ENCODE data around the gene BBS9.
"Not testable (repeated sequence)": the region's sequence is repeated elsewhere in the genome, so short reads cannot be mapped to it uniquely, and the experiment has no call there.

Gene BBS9

DNA sequence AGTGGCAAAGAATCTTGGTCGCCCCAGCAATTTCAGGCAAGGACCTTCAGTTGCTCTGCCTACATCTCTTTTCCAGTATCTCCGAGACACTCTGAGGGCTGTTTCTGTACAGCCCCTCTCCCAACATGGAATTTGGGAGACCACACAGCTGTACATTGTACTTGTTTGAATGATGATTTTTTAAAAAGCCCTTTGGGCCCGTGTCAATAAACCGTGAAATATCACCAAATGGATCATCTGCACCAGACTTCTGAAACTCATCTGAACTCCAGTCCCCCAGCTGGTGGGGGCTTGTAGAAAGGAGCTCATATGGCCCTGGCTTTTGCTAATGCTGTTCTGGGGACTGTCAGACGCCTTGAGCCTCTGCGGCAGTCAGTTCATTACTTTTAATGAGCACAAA lies 374.9 kb downstream of the BBS9 start:
- no peak for DNase-seq

DNA sequence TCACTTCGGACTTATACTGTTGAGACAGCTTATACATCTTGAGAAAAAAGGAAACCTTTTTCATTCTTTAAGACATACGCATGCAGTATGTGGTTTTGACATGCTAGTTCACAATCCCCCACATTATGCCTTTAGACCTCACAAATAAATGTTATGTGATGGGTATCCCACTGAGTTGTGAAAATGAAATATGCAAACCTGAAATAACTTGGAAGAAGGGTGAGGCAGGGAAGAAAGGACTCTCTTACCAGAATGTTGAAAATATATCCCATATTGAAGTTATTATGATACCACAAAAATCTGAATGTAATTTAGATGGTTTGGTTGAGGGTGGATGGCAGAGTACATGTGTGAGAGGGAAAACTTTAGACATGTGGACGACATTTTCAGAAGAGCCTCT lies 379.8 kb downstream of the BBS9 start:
- no peak for DNase-seq

DNA sequence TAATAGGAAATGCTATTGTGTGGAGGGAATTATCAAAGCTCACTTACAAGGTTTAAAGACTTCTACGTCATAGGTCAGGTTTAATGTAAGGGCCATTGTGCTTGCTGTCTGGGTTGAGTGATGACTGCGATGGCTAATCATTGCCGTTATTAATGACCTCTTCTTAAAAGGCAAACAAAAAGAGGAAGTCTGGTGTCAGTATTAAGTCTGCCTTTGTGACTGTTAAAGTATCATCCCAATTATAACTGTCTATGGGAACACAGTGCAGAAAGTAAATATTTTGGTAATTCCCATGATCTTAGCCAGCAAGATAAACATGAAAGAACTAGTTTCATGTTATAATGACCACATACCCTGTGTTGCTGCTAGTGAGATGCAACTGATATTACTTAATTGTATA lies 382.4 kb downstream of the BBS9 start:
- DNase-seq = no peak

DNA sequence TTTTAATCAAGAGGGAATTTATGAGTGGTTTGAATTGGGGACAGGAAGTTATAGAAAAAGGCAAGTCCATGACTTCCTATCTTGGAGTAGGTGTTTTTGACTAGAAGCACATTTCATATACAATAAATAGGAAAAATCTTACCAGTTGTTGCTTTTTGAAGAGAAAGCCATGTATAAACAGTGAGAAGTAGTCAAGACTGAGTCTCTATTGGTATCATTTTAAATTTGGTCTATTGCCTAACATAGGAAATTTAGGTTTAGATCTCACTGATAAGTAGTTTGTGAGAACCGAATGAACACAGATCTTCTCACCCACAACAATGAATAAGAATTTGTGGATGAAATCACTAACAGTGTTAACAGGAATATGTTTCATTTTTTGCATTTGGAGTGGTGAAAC lies 387.2 kb downstream of the BBS9 start:
- no peak for DNase-seq

DNA sequence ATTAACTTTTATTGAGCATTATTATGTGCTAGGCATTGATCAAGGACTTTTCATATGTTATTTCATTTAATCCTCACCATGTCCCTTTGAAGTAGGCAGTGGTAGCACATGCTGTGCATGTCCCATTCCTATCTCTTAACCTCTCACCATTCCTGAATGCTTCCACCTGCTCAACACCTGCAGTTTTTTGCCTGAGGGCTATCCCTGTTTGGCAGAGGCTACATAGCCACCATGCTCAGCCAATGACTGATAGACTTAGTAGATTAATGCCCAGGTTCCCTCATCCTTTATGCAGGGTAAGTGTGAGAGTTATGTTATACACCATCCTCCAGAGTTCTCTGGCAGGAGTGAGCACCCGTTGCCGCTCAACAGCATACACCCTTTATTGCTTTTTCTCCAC lies 387.8 kb downstream of the BBS9 start:
- DNase-seq = no peak

- DNase-seq = not testable (repeated sequence)
Measured at GRCh38 chr7:33527008-33527407, 397.6 kb downstream of the BBS9 start.

DNA sequence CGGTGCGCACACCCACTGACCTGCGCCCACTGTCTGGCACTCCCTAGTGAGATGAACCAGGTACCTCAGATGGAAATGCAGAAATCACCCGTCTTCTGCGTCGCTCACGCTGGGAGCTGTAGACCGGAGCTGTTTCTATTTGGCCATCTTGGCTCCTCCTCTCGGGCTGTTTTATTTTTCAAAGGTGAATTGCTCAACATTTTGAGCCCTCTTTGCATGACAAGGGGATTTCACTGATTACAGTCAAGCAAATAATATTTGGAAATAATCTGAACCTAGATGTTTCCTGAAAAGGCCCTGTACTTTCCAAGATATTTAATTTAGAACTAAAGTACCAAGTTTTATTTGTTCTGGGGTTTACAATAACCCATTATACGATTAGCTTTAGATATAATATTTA lies 398.2 kb downstream of the BBS9 start:
- DNase-seq = not testable (repeated sequence)

- DNase-seq = no peak
Measured at GRCh38 chr7:33529070-33529469, 399.7 kb downstream of the BBS9 start.

- no peak for DNase-seq
Measured at GRCh38 chr7:33530664-33531063, 401.3 kb downstream of the BBS9 start.

GRCh38 chr7:33531888-33532287 lies 402.5 kb downstream of the BBS9 start:
- no peak for DNase-seq

DNA sequence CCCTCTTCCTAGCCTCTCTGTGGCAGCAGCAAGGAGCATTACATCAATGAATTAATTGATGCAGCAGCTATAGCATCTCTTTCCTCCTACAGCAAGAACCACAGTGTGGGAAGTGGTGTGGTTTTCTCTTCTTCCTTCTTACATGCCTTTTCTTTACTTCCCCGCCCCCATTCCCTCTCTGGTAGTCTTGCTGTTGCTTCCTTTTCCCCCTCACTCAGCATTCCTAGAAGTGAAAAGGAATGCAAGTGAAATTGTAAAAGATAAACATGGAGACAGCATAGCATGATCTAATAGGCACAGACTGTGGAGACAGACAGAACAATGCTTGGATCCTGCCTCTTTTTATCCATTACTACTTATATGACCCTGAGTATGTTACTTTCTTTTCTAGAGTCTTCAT lies 405.5 kb downstream of the BBS9 start:
- no peak for DNase-seq

DNA sequence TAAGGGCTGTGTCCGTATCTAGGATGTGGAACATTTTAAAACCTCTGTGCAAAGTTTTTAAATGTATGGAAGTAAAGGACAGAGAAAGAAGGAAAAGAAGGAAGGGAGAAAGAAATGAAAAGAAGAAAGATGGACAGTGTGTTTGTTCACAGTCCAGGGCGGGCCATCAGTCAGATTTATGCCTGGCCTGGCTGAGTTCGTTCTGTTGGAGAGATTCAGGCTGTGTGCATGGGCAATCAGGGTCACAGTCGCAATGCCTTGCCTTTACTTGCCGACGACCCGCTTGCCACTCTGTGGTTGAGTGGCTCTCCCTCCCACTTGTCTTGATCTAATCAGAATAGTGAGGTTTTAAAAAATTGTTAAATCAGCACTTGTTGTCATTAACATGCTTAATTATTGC lies 406.6 kb downstream of the BBS9 start:
- no peak for DNase-seq

DNA sequence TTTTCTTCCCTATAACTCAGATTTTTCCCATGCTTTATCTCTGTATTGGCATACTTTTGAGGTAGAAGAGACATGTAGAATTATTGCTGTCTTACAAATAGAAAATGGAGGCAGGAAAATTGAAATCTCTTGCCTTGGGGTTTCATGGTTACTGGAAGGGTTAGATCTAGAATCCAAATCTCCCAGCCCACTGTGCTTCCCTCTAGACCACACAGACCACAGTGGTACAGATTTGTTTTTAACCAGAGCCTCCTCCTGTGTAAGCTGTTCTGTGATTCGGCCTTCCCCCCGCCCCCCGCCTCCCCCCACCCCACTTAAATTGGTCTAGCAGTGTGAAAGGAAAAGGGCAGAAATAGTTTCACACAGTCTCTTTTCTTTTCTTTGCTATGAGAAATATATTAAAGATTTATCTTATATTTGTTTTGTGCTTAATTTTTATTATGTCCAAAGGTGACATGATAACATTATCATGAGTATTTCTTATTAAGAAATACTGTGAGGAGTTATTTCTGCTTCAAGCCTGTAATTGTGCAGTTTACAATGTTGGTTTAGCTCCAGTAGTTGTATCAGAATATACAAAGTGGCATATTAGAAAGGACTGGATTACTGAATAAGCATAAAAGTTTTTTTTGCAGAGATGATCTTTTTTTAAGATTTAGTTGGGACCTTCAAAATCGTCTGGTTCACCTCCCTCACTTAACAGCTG lies 407.2 kb downstream of the BBS9 start:
- DNase-seq = no peak

- no peak for DNase-seq
Measured at GRCh38 chr7:33537104-33537477, 407.7 kb downstream of the BBS9 start.

GRCh38 chr7:33539198-33539597 lies 409.8 kb downstream of the BBS9 start:
- DNase-seq = no peak

DNA sequence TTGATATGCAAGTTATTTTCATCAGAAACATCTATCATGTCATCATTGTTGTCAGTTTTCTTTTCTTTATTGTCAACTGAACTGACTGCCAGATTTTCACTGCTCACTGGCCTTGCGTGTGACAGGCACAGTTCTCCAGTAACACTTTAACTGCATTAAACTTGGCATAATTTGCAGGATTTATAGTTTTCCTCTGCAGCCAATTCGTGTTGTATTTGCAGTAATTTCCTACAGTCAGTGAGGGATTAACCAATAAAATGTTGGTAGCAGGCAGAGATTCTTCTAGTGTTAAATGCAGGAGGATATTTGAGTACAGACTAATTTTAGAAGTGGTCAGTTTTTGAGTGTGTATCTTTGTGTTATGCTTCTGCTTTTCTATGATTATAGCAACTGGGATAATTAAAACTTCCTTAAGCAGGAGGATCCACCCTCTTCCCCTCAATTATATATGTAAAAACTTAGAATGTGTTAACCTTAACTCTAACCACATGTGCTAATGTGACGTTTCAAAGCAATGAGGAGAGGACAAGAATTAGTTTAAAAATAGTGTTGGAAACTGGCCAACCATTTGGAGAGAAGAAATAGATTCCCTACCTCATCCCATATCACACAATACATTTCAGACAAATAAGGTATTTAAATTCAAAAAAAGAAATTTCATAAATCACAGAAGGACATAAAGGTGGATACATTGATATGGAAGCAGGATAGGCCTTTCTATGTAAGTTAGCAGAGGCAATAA lies 410.5 kb downstream of the BBS9 start:
- no peak for DNase-seq

DNA sequence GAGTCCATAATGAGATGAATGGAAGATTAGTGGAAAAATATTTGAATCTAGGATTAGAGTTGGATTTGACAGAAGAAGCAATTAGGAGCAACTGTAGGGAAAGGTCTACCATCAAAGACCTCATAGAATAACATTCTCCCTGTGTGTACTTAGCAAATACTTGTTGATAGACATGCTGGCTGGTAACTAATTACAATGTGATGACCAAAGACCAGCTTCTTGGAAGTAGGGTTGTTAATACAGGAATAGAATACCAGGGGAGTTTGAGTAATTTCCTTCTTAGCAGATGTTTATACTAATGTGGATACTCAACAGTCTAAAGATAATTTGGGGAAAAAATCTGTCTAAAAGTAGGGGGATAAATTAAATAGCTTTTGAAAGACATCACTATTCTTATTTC lies 418.5 kb downstream of the BBS9 start:
- no peak for DNase-seq

DNA sequence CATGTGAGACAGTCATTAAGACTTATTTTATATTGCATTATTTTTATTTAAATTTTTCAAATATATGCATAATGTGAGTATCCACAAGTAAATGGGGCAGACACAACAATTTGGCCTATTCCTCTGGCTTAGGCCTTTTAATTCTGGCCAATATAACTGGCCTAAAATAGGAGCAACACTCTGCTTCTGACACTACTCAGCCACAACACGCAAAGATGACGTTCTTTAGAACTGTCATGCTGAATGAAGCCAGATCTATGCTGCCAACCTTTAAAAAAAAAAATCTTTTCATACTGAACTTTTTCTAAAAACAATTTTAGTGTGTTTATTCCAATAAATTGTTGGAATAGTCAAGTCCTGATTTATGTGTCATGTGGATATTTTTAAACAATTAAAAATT lies 421.0 kb downstream of the BBS9 start:
- DNase-seq = no peak

DNA sequence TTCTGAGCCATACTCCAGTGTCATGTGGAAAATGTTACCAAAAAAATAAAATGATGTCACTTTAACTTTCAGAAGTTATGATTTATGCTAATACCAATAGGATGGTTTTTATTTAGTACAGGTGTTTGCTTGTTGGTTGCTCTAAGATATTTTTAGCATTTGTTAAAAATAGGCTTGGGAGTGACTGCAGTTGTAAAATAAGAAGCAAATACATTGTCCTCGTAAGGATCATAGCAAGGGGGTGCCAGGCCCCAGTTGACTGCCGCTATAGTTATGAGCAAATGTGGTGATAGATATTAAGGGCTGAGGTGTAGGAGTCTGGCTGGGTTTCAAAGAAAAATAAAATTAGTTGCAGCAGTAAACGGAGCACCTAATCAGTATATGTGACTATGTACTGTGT lies 421.6 kb downstream of the BBS9 start:
- no peak for DNase-seq

DNA sequence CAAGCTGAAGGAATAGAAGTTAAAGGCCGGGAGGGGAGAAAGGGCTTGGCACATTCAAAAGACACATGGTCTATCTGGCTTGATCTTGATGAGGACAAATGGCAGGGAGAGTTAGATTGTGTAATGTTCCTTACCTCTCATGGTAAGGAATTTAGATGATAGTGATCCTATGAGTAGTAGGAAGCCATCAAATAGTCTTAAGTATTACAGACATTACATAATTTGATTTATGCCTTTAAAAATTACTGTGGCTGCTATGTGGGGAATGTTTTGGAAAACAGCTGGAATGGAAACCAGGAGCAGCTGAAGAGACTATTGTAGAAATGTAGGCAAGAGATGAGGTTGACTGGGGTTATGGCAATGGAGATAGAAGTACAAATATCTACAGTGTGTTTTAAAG lies 424.7 kb downstream of the BBS9 start:
- DNase-seq = no peak

GRCh38 chr7:33554576-33554975 lies 425.2 kb downstream of the BBS9 start:
- no peak for DNase-seq

GRCh38 chr7:33556472-33556871 lies 427.1 kb downstream of the BBS9 start:
- DNase-seq = no peak

- no peak for DNase-seq
Measured at GRCh38 chr7:33558549-33559323, 429.4 kb downstream of the BBS9 start.

DNA sequence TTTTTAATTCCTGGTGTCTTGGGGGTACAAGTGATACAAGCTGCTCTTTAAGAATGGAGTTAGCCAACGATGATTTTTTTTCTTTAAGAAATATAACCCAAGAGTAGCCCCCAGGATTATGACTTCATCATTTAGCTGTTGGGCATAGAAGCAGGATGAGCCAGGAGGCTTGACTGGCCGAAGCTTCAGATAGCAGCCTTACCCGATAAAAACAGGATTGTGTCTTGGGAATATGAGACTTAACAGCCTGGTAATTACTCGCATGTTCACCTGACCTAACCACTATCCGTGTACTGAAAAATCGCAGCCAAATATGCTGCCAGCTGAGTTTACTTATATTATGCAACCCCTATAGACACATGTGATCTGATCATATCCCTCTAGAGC lies 430.0 kb downstream of the BBS9 start:
- DNase-seq = no peak
